HUDEP-2 (cell line): ENCODE measurements around the gene SLMAP.

Experiments used
- DNase-seq, 76 experiments: peaks; one replicate each; lab custom pipeline; 2025; ENCODE audit not compliant: unreplicated experiment in 76 of 76; lab: John Stamatoyannopoulos, UW

SLMAP gene

GRCh38 chr3:57978316-57978715 lies 222.2 kb downstream of the SLMAP start:
- DNase-seq = no peak
